Upper lobe of left lung (tissue), 4 donors: Measurements from ENCODE around the gene PGLYRP1.

Source experiments
- CTCF ChIP-seq, 6 experiments: fragments of 450-650 bp in 4 of 6; fragments of 200-600 bp in 2 of 6; sonication (generic) in 2 of 6; IDR thresholded peaks; one replicate each; pipeline ENCODE4 v1.5.1; 2016 to 2019; ENCODE audit warnings: antibody characterized with exemption in 6 of 6
- EP300 ChIP-seq, 4 donors: sonication (generic); formaldehyde crosslinking; IDR thresholded peaks; one replicate each; pipeline ENCODE4 v1.5.1; 2017; ENCODE audit warnings: antibody characterized with exemption in 4 of 4, control low read depth in 2 of 4
- POLR2A ChIP-seq, 4 donors: fragments of 450-650 bp; IDR thresholded peaks; one replicate each; pipeline ENCODE4 v1.5.1; 2016 to 2017; ENCODE audit warnings: antibody characterized with exemption in 4 of 4, mild to moderate bottlenecking in 2 of 4
- POLR2AphosphoS5 ChIP-seq, 2 donors: sonication (generic); formaldehyde crosslinking; IDR thresholded peaks; one replicate each; pipeline ENCODE4 v1.5.1; 2017; ENCODE audit warnings: antibody characterized with exemption in 2 of 2

- TF ChIP-seq CTCF (IDR thresholded peaks at IDR 0.05) (no peak), POLR2A (IDR thresholded peaks at IDR 0.05) (peak in 1 of 4 donors; percentile 15), POLR2AphosphoS5 (IDR thresholded peaks at IDR 0.05) (peak in 1 of 2 donors; percentile 63), EP300 (IDR thresholded peaks at IDR 0.05) (no peak)
Observed at GRCh38 chr19:45972081-45972946, 50.5 kb downstream of the PGLYRP1 start.
